Endothelial cell (in vitro differentiated cells): Measurements from ENCODE around the gene LTF. TPM values are rescaled to one million over a fixed set of nuclear protein-coding genes. Genes with fewer than 3 reads are reported as not detected.
"Not testable (repeated sequence)": the region's sequence is repeated elsewhere in the genome, so short reads cannot be mapped to it uniquely, and the experiment has no call there.

ENCODE experiments used
- DNase-seq: peaks from one replicate; pipeline ENCODE4 v3.0.0; 2021; ENCODE audit warnings: low spot score
- H3K27ac Mint-ChIP-seq: one replicate; pipeline ENCODE4 v1.8.0; 2021; ENCODE audit warnings: mixed read lengths, inconsistent platforms; ENCODE audit not compliant: unreplicated experiment
- H3K27me3 Mint-ChIP-seq: one replicate; pipeline ENCODE4 v1.8.0; 2021; ENCODE audit warnings: mild to moderate bottlenecking, moderate library complexity, mixed read lengths, inconsistent platforms; ENCODE audit not compliant: unreplicated experiment
- H3K36me3 Mint-ChIP-seq: one replicate; pipeline ENCODE4 v1.8.0; 2021; ENCODE audit warnings: mild to moderate bottlenecking, low read depth, mixed read lengths, inconsistent platforms; ENCODE audit not compliant: unreplicated experiment
- H3K4me1 Mint-ChIP-seq: one replicate; pipeline ENCODE4 v1.8.0; 2021; ENCODE audit warnings: mild to moderate bottlenecking, mixed read lengths, inconsistent platforms; ENCODE audit not compliant: unreplicated experiment
- H3K4me3 Mint-ChIP-seq: one replicate; pipeline ENCODE4 v1.8.0; 2021; ENCODE audit warnings: mild to moderate bottlenecking, mixed read lengths, inconsistent platforms; ENCODE audit not compliant: unreplicated experiment
- H3K9me3 Mint-ChIP-seq: one replicate; pipeline ENCODE4 v1.8.0; 2021; ENCODE audit warnings: mixed read lengths, inconsistent platforms; ENCODE audit not compliant: unreplicated experiment
- total RNA-seq: library from RNA; stranded (reverse); fragmentation: NEBNext Ultra II Directional; extraction: Animal tissue kit (Norgen Biotek cat#: 25700); gene quantifications from one replicate; pipeline ENCODE4 v1.2.1, GENCODE V29; 2021; ENCODE audit not compliant: unreplicated experiment
- TF ChIP-seq, protein P1 (sequence below): fragments of 200-600 bp; sonication (generic); IDR thresholded peaks from one replicate; pipeline ENCODE4 v1.5.0; 2021; ENCODE audit warnings: antibody characterized with exemption; ENCODE audit not compliant: unreplicated experiment

The LTF gene
- total RNA-seq, 1 donor from 2014 or later: not detected

- Mint-ChIP-seq H3K4me3 (no peak overlapping the region), H3K27me3 (peaks cover 7% of the 10 kb centered on the region), H3K36me3 (peaks cover 6% of the 10 kb centered on the region), H3K4me1 (peaks cover 24% of the 10 kb centered on the region), H3K9me3 (no peaks in the 10 kb centered on the region), H3K27ac (no peak overlapping the region)
- DNase-seq: no peak
- TF ChIP-seq, protein P1, sequence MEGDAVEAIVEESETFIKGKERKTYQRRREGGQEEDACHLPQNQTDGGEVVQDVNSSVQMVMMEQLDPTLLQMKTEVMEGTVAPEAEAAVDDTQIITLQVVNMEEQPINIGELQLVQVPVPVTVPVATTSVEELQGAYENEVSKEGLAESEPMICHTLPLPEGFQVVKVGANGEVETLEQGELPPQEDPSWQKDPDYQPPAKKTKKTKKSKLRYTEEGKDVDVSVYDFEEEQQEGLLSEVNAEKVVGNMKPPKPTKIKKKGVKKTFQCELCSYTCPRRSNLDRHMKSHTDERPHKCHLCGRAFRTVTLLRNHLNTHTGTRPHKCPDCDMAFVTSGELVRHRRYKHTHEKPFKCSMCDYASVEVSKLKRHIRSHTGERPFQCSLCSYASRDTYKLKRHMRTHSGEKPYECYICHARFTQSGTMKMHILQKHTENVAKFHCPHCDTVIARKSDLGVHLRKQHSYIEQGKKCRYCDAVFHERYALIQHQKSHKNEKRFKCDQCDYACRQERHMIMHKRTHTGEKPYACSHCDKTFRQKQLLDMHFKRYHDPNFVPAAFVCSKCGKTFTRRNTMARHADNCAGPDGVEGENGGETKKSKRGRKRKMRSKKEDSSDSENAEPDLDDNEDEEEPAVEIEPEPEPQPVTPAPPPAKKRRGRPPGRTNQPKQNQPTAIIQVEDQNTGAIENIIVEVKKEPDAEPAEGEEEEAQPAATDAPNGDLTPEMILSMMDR: no peak
These were observed 35.0 kb downstream of the LTF start for GRCh38 chr3:46429671-46430070.

- peaks cover 24% of the 10 kb centered on the region for H3K4me1 Mint-ChIP-seq
- TF ChIP-seq, protein P1: no peak
- H3K9me3 Mint-ChIP-seq: no peaks in the 10 kb centered on the region
- H3K27me3 Mint-ChIP-seq: peaks cover 7% of the 10 kb centered on the region
- peaks cover 6% of the 10 kb centered on the region for H3K36me3 Mint-ChIP-seq
- H3K27ac Mint-ChIP-seq: no peak overlapping the region
- DNase-seq: no peak
- no peak overlapping the region for H3K4me3 Mint-ChIP-seq
These were observed 35.5 kb downstream of the LTF start for GRCh38 chr3:46429250-46429649.

GRCh38 chr3:46427916-46428833 is 36.5 kb downstream of the LTF start:
- H3K9me3 Mint-ChIP-seq: no peaks in the 10 kb centered on the region
- H3K4me1 Mint-ChIP-seq: peaks cover 20% of the 10 kb centered on the region
- H3K36me3 Mint-ChIP-seq: peaks cover 6% of the 10 kb centered on the region
- TF ChIP-seq, protein P1: no peak
- H3K27ac Mint-ChIP-seq: no peak overlapping the region
- DNase-seq: no peak
- H3K4me3 Mint-ChIP-seq: no peak overlapping the region
- H3K27me3 Mint-ChIP-seq: peaks cover 3% of the 10 kb centered on the region

DNA sequence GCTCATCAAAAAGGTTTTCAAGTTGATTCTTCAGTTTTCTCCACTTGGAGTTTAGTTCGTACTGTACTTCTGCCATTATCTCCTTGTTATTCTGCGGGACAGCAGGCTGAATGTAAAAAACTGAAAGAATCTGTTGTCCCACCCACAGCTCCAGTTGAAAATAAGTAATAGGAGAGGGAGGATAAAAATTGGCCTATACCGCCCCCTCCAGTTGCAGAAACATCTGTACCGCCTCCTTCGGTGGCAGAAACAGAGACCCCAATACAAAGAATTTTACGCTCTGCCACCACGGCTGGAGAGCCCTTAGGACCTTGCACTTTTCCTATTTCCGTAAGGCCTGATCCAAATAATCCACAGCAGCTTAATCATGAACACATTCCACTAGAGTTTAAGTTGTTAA is 37.3 kb downstream of the LTF start:
- DNase-seq, H3K27me3 Mint-ChIP-seq, H3K4me3 Mint-ChIP-seq, H3K9me3 Mint-ChIP-seq, H3K27ac Mint-ChIP-seq, H3K36me3 Mint-ChIP-seq: not testable (repeated sequence)
- peaks cover 20% of the 10 kb centered on the region for H3K4me1 Mint-ChIP-seq

DNA sequence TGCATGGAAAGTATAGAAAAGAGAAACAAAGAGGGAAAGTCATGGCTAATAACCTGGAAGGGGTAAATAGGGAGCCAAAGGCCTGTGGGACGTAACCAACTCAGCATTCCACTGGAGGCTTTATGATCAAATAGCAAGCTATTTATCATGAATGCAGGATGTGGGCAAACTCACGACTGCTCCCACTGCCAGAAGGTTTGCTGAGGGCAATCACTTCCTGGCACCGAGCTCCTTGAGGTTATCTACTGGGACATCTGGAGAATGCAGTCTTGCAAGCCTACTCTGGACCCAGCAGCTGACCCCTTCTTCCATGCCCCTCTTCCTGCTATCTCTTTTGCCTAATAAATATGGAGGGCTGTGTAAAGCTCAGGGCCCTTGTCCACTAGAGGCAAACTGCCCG is 38.2 kb downstream of the LTF start:
- H3K27ac Mint-ChIP-seq, H3K9me3 Mint-ChIP-seq, H3K4me3 Mint-ChIP-seq, H3K27me3 Mint-ChIP-seq, DNase-seq, H3K36me3 Mint-ChIP-seq: not testable (repeated sequence)
- peaks cover 20% of the 10 kb centered on the region for H3K4me1 Mint-ChIP-seq

DNA sequence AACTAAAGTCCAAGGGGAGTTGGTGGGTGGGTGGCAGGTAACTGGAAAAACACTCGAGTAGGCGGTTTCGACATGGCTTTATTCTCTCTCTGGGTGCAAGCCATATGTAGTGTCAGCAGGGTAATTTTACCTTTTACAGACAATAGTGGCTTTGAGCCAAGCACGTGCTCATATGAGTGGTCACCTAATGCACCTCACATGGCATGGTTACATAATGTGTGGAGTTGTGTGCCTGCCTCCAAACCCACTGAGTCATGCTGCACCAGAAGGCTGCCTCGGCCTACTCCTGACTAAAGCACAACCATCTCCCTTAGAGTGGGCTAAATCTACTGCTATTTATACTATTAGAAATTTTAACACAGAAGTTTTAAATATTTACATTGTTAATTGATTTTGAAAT is 41.1 kb downstream of the LTF start:
- peaks cover 19% of the 10 kb centered on the region for H3K4me1 Mint-ChIP-seq
- H3K9me3 Mint-ChIP-seq: no peaks in the 10 kb centered on the region
- no peak overlapping the region for H3K27ac Mint-ChIP-seq
- H3K27me3 Mint-ChIP-seq: no peaks in the 10 kb centered on the region
- TF ChIP-seq, protein P1: no peak
- H3K4me3 Mint-ChIP-seq: no peak overlapping the region
- no peaks in the 10 kb centered on the region for H3K36me3 Mint-ChIP-seq
- no peak for DNase-seq
